ENCODE measurements around the gene ADCY2. TPM values are rescaled to one million over a fixed set of nuclear protein-coding genes. Genes with fewer than 3 reads are reported as not detected.
A peak's percentile ranks its signal among the peaks of the same experiment; 100 is the strongest.

Gene ADCY2
- total RNA-seq, 1 donor from 2014 or later, result 4.5 TPM

- H3K36me3 Mint-ChIP-seq (ENCODE audit: insufficient read depth), result no peaks in the 10 kb centered on the region
- no peak for TF ChIP-seq CTCF (IDR thresholded peaks at IDR 0.05; ENCODE audit: unreplicated experiment)
- H3K9me3 Mint-ChIP-seq (ENCODE audit: low read depth), result no peaks in the 10 kb centered on the region
- no peak overlapping the region for H3K4me3 Mint-ChIP-seq (ENCODE audit: low read depth)
- no peak overlapping the region for H3K27ac Mint-ChIP-seq
- DNase-seq (ENCODE audit: low spot score, unreplicated experiment), result no peak
- H3K4me1 Mint-ChIP-seq (ENCODE audit: low read depth), result no peaks in the 10 kb centered on the region
- H3K27me3 Mint-ChIP-seq, result peaks cover 19% of the 10 kb centered on the region
These were observed 408.0 kb downstream of the ADCY2 start for GRCh38 chr5:7803937-7804336.

GRCh38 chr5:7805379-7805778, 409.4 kb downstream of the ADCY2 start:
- H3K36me3 Mint-ChIP-seq (ENCODE audit: insufficient read depth), result no peaks in the 10 kb centered on the region
- H3K4me3 Mint-ChIP-seq (ENCODE audit: low read depth), result no peak overlapping the region
- peak; percentile 60 for TF ChIP-seq CTCF (IDR thresholded peaks at IDR 0.05; ENCODE audit: unreplicated experiment)
- no peaks in the 10 kb centered on the region for H3K4me1 Mint-ChIP-seq (ENCODE audit: low read depth)
- DNase-seq (ENCODE audit: low spot score, unreplicated experiment), result no peak
- H3K27ac Mint-ChIP-seq, result no peak overlapping the region
- peaks cover 21% of the 10 kb centered on the region for H3K27me3 Mint-ChIP-seq
- no peaks in the 10 kb centered on the region for H3K9me3 Mint-ChIP-seq (ENCODE audit: low read depth)

DNA sequence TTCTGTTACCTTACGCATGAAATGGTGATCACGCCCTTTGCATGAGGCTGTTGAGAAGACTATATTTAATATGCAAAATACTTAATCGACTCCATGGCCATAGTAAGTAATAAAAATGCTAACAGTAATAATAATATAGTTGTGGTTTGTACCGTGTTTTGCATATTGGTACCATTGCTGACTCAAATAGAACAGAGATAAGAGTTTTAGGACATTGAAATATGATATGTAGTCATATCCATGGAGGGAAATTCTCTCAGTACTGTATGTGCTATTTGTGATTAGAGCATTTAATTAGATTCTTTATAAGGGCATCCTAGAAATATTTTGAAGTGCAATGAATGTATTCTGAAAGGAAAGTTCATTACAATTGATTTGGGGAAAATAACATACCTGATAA, 413.1 kb downstream of the ADCY2 start:
- no peak for DNase-seq (ENCODE audit: low spot score, unreplicated experiment)
- Mint-ChIP-seq H3K36me3 (ENCODE audit: insufficient read depth) (no peaks in the 10 kb centered on the region), H3K4me1 (ENCODE audit: low read depth) (no peaks in the 10 kb centered on the region), H3K27me3 (peaks cover 33% of the 10 kb centered on the region), H3K9me3 (ENCODE audit: low read depth) (no peaks in the 10 kb centered on the region), H3K27ac (no peak overlapping the region), H3K4me3 (ENCODE audit: low read depth) (no peak overlapping the region)
- no peak for TF ChIP-seq CTCF (IDR thresholded peaks at IDR 0.05; ENCODE audit: unreplicated experiment)

- Mint-ChIP-seq H3K4me3 (ENCODE audit: low read depth) (no peak overlapping the region), H3K9me3 (ENCODE audit: low read depth) (no peaks in the 10 kb centered on the region), H3K4me1 (ENCODE audit: low read depth) (peaks cover 2% of the 10 kb centered on the region), H3K36me3 (ENCODE audit: insufficient read depth) (no peaks in the 10 kb centered on the region), H3K27ac (no peak overlapping the region), H3K27me3 (peaks cover 51% of the 10 kb centered on the region)
- no peak for DNase-seq (ENCODE audit: low spot score, unreplicated experiment)
- TF ChIP-seq CTCF (IDR thresholded peaks at IDR 0.05; ENCODE audit: unreplicated experiment), result no peak
These were observed 415.8 kb downstream of the ADCY2 start for GRCh38 chr5:7811715-7812114.

- Mint-ChIP-seq H3K4me1 (ENCODE audit: low read depth) (peaks cover 2% of the 10 kb centered on the region), H3K36me3 (ENCODE audit: insufficient read depth) (no peaks in the 10 kb centered on the region), H3K4me3 (ENCODE audit: low read depth) (no peak overlapping the region), H3K27ac (no peak overlapping the region), H3K9me3 (ENCODE audit: low read depth) (no peaks in the 10 kb centered on the region), H3K27me3 (peaks cover 44% of the 10 kb centered on the region)
- no peak for TF ChIP-seq CTCF (IDR thresholded peaks at IDR 0.05; ENCODE audit: unreplicated experiment)
- DNase-seq (ENCODE audit: low spot score, unreplicated experiment), result no peak
These were observed 417.1 kb downstream of the ADCY2 start for GRCh38 chr5:7813007-7813406.
